Measurements from ENCODE around the gene KRTAP10-4.

The KRTAP10-4 gene

GRCh38 chr21:44549525-44550211, 23.9 kb upstream of the KRTAP10-4 start:
- TF ChIP-seq REST (IDR thresholded peaks at IDR 0.05; ENCODE audit: insufficient read depth in 1 of 2, low read depth in 2 of 2, low read length in 2 of 2) (no peak), POLR2AphosphoS5 (IDR thresholded peaks at IDR 0.05; ENCODE audit: low read depth, low read length) (no peak), SIN3A (IDR thresholded peaks at IDR 0.05; ENCODE audit: borderline replicate concordance, insufficient read depth, low read length) (no peak), FOXP2 (optimal IDR thresholded peaks at IDR 0.05; ENCODE audit: borderline replicate concordance, extremely low read depth, extremely low read length, insufficient read depth) (no peak), TAF1 (IDR thresholded peaks at IDR 0.05; ENCODE audit: borderline replicate concordance, insufficient read depth, low read length) (no peak)

GRCh38 chr21:44550807-44551206, 22.7 kb upstream of the KRTAP10-4 start:
- no peak for TF ChIP-seq TAF1 (IDR thresholded peaks at IDR 0.05; ENCODE audit: borderline replicate concordance, insufficient read depth, low read length)

- no peak for TF ChIP-seq SIN3A (IDR thresholded peaks at IDR 0.05; ENCODE audit: borderline replicate concordance, insufficient read depth, low read length)
- TF ChIP-seq POLR2AphosphoS5 (IDR thresholded peaks at IDR 0.05; ENCODE audit: low read depth, low read length): no peak
- no peak for TF ChIP-seq TAF1 (IDR thresholded peaks at IDR 0.05; ENCODE audit: borderline replicate concordance, insufficient read depth, low read length)
- no peak for TF ChIP-seq REST (IDR thresholded peaks at IDR 0.05; ENCODE audit: insufficient read depth in 1 of 2, low read depth in 2 of 2, low read length in 2 of 2)
- TF ChIP-seq FOXP2 (optimal IDR thresholded peaks at IDR 0.05; ENCODE audit: borderline replicate concordance, extremely low read depth, extremely low read length, insufficient read depth): no peak
Measured at GRCh38 chr21:44551340-44551961, 22.1 kb upstream of the KRTAP10-4 start, which contains the start of gene KRTAP10-2. Gene KRTAP10-2 (minus strand): TSS chr21:44551505. CDS start chr21:44551458, 47 bp downstream.

- no peak for TF ChIP-seq POLR2AphosphoS5 (IDR thresholded peaks at IDR 0.05; ENCODE audit: low read depth, low read length)
Measured at GRCh38 chr21:44552136-44552535, 21.4 kb upstream of the KRTAP10-4 start.

GRCh38 chr21:44552681-44553080, 20.8 kb upstream of the KRTAP10-4 start:
- TF ChIP-seq FOXP2 (optimal IDR thresholded peaks at IDR 0.05; ENCODE audit: borderline replicate concordance, extremely low read depth, extremely low read length, insufficient read depth) (no peak), REST (IDR thresholded peaks at IDR 0.05; ENCODE audit: insufficient read depth in 1 of 2, low read depth in 2 of 2, low read length in 2 of 2) (no peak), SIN3A (IDR thresholded peaks at IDR 0.05; ENCODE audit: borderline replicate concordance, insufficient read depth, low read length) (no peak), POLR2AphosphoS5 (IDR thresholded peaks at IDR 0.05; ENCODE audit: low read depth, low read length) (no peak), TAF1 (IDR thresholded peaks at IDR 0.05; ENCODE audit: borderline replicate concordance, insufficient read depth, low read length) (no peak)

- no peak for TF ChIP-seq SIN3A (IDR thresholded peaks at IDR 0.05; ENCODE audit: borderline replicate concordance, insufficient read depth, low read length)
- no peak for TF ChIP-seq FOXP2 (optimal IDR thresholded peaks at IDR 0.05; ENCODE audit: borderline replicate concordance, extremely low read depth, extremely low read length, insufficient read depth)
- TF ChIP-seq REST (IDR thresholded peaks at IDR 0.05; ENCODE audit: insufficient read depth in 1 of 2, low read depth in 2 of 2, low read length in 2 of 2): no peak
- no peak for TF ChIP-seq POLR2AphosphoS5 (IDR thresholded peaks at IDR 0.05; ENCODE audit: low read depth, low read length)
- no peak for TF ChIP-seq TAF1 (IDR thresholded peaks at IDR 0.05; ENCODE audit: borderline replicate concordance, insufficient read depth, low read length)
Measured at GRCh38 chr21:44555200-44555875, 18.2 kb upstream of the KRTAP10-4 start.
